GM13976 (cell line): ENCODE data around the gene ABLIM1.

Experiments used
- DNase-seq: peaks from one replicate; pipeline ENCODE4 v3.0.0; 2012; ENCODE audit warnings: low spot score
- in situ Hi-C: fragments of 300-500 bp; cut with MboI; formaldehyde crosslinking; loops from one replicate; pipeline ENCODE4 v1.12.0; 2022; ENCODE audit warnings: low sequenced_read_pairs, mixed read lengths, inconsistent platforms; ENCODE audit not compliant: unreplicated experiment
- TF ChIP-seq, protein P1 (sequence below): IDR thresholded peaks from 2 replicates; pipeline ENCODE4 v1.5.1; 2012; ENCODE audit warnings: borderline replicate concordance, mild to moderate bottlenecking; ENCODE audit not compliant: insufficient read depth; ENCODE audit errors: extremely low read depth, missing control alignments, control extremely low read depth

ABLIM1 gene

DNA sequence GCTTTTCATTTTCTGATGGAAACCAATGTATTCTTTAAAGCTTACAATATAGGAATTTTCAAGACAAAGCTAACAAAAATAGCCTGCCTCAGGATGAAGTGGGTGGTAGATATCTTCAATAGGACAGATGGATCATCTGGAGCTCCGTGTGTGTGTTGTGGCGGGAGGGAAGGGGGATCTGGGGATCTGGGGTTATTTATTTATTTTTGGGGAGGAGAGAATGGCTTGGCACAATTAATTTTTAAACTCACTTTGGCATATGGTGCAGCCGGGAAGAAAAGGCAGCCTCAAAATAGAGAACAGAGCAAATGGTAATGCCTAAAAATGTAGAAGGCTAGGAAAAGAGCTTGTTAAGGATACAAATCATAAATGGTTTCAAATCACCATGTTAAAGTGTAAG is 11.6 kb upstream of the ABLIM1 start:
- DNase-seq = no peak
- TF ChIP-seq, protein P1, sequence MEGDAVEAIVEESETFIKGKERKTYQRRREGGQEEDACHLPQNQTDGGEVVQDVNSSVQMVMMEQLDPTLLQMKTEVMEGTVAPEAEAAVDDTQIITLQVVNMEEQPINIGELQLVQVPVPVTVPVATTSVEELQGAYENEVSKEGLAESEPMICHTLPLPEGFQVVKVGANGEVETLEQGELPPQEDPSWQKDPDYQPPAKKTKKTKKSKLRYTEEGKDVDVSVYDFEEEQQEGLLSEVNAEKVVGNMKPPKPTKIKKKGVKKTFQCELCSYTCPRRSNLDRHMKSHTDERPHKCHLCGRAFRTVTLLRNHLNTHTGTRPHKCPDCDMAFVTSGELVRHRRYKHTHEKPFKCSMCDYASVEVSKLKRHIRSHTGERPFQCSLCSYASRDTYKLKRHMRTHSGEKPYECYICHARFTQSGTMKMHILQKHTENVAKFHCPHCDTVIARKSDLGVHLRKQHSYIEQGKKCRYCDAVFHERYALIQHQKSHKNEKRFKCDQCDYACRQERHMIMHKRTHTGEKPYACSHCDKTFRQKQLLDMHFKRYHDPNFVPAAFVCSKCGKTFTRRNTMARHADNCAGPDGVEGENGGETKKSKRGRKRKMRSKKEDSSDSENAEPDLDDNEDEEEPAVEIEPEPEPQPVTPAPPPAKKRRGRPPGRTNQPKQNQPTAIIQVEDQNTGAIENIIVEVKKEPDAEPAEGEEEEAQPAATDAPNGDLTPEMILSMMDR = no peak
- in situ Hi-C loops = no loop called here

DNA sequence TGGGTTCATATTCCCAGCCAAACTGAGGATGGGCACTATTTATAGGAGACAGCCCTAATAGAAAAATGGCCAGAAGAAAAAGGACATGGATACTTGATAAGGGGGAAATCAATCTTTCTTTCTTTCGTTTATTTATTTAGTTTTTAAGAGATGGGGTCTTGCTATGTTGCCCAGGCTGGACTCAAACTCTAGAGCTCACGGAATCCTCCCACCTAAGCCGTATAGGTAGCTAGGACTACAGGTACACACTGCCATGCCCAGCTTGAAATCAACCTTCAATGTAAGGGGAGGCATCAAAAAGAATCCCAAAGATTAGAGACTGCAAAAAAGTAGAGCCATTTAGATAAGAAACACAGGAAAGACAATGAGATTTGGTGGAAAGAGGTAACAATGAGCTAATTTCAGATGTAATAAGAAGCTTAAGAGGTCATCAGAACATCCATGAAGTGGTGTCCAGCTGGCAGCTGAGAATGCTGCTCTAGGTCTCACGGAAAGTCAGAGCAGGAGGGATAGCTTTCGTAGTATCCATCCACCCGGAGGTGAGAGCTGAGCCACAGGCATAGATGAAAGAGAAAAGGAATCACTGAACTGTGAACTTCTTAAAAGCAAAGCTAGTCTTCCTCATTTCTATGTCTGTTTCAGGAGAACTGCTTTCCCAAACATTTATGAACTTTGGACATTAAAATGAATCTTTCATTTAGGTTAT is 10.5 kb upstream of the ABLIM1 start:
- no peak for DNase-seq
- in situ Hi-C loops = no loop called here
- TF ChIP-seq, protein P1 = no peak

DNA sequence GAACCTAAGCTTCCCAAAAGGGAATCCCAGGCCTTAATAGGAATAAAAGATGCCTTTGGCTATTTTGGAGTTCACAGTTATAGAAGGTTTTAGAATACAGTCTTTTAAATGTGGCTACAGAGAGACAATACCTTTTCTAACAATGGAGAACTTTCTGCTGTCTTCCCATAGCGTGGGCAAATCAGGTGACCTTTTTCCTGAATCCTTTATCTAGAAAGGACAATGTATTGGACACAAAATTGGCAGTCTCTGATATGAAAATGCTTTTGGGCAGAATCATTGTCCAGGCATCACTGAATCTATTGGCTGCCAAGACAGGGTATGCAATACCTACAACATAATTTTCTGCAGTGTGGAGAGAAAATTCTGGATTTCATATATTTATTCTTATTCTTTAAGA is 7.8 kb upstream of the ABLIM1 start:
- in situ Hi-C loops = no loop called here
- no peak for DNase-seq
- TF ChIP-seq, protein P1 = no peak

DNA sequence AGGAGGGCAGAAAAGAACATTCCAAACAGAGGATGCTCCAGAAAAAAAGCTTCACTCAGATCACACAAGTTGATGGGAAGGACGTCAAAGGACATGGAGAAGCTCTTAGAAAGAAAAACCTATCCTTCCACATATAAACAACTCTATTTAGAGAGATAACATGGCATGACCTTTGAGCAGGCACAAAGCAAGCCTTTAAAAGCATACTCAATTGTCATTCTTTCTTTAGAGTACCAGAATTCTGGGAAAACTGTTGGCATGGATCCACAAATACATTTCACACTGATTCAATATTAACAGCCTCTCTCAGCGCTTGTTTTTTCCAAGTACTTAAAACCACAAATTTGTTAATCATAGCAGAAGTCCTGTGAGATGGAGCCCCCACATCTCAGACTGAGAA is 7.3 kb upstream of the ABLIM1 start:
- no peak for DNase-seq
- TF ChIP-seq, protein P1 = no peak
- in situ Hi-C loops = no loop called here

DNA sequence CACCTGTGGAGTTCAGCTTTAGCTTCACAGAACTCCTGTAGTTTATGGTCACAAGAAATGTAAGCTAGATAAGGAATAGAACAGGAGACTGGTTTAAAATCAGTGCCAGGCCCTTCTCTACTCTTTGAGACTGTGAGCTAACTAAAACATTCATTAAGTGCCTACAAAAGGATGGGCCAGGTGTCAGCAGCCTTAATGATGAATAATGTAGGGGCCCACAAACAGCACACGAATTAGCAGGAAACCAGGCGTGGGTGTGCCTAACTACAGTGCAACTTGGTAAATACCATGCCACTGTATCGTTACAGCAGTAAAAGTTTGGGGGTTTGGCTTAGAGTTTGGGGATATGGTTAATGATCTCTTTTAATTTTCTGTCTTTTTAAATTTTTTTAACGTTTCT is 6.1 kb upstream of the ABLIM1 start:
- TF ChIP-seq, protein P1 = no peak
- in situ Hi-C loops = no loop called here
- no peak for DNase-seq

DNA sequence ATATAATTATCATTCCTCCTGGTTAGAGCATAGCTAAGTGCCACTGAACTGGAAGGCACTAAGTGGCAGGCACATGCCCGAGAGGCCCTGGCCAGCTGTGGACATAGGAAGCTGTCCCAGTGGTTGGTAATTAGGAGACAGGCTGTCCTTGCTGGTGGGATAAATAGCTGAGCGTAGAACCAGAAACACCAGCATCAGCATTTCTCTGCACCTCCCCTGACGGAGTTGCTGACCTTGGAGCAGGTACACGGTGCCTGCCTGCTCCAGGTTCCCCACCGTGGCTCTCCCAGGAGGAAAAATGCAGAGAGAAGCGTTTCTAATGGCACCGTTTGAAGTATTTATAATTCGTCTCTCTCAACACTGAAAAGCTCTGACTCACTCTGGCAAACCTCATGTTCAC is 5.6 kb upstream of the ABLIM1 start:
- DNase-seq = no peak
- in situ Hi-C loops = no loop called here
- TF ChIP-seq, protein P1 = no peak

DNA sequence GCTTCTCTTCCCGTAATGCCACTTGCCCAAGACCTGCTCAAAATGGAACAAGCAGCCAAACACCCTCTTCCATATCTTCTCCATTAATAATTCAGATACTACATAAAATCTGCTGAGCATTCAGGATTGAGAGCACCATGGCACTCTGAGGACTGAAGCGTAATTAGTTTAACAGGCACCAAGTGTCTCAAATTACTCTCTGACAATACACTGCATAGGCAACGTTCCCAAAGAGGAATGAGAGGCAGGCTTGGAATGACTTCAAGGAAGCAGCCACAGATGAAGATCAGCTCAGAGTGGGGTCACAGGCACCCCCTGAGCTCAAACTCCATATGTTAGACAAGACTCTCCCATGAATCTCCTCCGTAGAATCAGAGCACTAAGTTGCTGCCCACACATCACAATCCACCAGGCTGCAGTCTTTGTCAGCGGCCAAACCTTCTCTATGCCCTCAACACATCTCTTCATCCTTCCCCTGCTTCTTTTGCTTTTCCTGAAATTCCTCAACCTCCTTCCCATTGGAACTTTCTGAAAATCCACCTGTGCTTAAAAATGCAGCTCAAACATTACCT is 4.7 kb upstream of the ABLIM1 start:
- TF ChIP-seq, protein P1 = no peak
- DNase-seq = no peak
- in situ Hi-C loops = no loop called here
